Stimulated activated CD4-positive, alpha-beta T cell treated with anti-CD3 and anti-CD28 coated beads, Interleukin-1b, Interleukin-23, amount 100 ng/mL, for 4 hours (primary cell): ENCODE data around the gene CD44.

Experiments used
- DNase-seq, 2 donors: peaks; one replicate each; pipeline ENCODE4 v3.0.0-alpha.2; 2020; ENCODE audit warnings: low read depth in 2 of 2

CD44 gene

GRCh38 chr11:35158701-35159510 lies 19.9 kb downstream of the CD44 start:
- no peak for DNase-seq

- no peak for DNase-seq
Observed at GRCh38 chr11:35160246-35160824, 21.4 kb downstream of the CD44 start.

DNA sequence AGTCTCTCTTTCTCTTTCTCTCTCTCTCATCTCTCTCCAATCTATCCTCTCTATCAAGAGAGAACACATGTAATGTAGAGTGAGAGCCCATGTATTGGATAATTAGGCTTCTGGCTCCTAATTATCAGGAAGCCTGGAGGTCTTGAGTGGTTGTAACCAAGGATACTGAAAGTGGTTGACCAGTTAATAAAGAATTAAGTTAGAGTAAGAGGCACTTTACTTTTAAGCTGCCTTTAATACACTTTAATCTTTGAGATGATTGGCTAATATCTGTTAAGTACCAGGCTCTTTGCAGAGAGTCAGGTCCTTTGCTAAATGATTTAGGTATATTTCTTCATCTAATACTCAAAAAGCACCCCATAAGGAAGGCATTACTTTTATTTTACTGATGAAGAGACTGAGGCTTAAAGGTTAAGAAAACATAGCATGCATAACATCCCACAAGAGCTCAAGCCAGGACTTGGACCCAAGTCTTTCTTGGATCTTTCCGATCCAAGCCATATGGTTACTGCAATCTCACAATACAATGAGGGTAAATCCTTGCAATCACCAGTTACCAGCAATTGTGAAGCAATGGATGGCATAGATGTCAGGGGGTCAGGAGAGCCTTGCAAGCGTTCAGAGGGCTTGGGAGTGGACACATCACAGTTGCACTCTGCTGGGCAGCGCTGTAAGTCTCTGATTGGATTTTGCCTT lies 22.1 kb downstream of the CD44 start:
- no peak for DNase-seq

GRCh38 chr11:35162745-35163144 lies 23.8 kb downstream of the CD44 start:
- DNase-seq = no peak

DNA sequence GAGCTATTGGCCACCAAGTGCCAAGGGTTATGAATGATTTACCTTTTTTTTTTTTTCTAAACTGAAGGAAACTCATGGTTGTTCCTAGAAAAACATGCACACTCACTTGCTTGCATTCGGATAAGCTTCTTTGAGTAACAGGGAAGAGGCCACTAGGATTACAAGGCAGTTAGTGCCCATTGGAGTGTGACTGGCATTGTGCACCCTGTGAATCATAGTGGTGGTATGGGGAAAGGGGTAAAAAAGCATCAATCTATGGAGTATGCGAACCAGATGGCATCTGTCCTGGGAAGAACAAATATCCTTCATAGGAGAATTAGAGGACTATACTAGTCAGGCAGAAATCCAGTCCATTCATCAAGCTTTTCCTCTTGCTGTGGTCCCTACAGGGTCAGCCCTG lies 24.2 kb downstream of the CD44 start:
- DNase-seq = no peak

GRCh38 chr11:35163702-35164496 lies 24.9 kb downstream of the CD44 start:
- DNase-seq = no peak

DNA sequence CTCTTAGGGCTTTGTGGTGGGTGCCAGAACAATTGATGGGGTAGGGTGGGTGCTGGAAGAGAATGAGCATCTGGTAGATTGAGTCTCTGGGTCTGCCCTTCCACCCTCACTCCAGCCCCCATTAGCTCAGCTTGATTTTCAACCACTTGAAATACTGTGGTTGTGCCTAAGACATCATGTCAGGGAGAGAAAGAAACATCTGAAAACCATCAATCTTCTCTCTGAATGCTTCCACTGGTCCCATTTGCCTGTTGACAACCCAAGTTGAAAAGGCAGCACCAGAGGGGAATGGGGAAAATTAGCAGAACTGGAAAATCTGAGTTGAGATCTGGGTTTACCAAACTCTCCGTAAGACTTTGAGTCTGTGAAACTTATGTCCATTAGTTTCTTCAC lies 26.1 kb downstream of the CD44 start:
- no peak for DNase-seq

DNA sequence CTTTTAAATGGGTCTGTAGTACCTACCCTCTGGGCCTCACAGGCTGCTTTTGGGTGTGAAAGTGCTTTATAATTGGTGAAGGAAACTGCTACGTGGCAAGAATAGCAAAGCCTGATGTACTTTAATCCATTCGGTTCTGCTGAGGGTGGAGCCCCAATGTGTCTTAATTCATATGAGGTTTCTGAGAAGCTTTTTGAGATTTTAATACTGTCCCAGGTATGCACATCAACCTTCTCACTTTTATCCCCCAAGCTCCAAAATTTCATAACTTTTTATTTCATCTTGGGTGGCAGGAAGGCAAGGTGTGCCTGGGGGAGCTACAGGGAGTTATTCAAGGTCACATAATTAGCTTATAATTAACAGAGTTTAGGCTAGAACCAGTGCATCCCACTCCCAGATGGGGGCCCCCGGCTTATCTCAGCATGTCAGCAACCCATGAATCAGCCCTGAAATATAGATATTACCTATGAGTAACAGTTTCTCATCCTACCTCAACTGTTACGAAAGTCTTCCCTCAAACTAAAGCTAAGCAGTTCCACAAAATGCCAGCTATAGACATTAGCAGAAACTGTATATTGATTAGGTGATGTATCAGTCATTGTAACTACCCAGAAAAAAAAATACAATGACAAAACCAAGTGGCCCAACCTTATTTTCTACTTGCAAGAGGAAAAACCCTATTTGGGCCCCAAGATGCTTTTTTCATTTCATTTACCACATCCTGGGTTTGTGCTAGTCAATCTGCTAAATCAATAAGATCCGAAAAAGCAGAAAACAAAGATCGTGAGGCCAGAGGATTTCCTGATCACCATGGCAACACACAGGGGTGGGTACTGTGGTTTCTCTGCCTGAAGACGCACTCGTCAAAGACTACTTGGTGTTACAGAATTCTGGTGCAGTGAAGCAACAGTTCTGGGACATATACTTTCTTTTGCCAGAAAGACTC lies 26.7 kb downstream of the CD44 start:
- DNase-seq = peak; percentile 45 to 61

DNA sequence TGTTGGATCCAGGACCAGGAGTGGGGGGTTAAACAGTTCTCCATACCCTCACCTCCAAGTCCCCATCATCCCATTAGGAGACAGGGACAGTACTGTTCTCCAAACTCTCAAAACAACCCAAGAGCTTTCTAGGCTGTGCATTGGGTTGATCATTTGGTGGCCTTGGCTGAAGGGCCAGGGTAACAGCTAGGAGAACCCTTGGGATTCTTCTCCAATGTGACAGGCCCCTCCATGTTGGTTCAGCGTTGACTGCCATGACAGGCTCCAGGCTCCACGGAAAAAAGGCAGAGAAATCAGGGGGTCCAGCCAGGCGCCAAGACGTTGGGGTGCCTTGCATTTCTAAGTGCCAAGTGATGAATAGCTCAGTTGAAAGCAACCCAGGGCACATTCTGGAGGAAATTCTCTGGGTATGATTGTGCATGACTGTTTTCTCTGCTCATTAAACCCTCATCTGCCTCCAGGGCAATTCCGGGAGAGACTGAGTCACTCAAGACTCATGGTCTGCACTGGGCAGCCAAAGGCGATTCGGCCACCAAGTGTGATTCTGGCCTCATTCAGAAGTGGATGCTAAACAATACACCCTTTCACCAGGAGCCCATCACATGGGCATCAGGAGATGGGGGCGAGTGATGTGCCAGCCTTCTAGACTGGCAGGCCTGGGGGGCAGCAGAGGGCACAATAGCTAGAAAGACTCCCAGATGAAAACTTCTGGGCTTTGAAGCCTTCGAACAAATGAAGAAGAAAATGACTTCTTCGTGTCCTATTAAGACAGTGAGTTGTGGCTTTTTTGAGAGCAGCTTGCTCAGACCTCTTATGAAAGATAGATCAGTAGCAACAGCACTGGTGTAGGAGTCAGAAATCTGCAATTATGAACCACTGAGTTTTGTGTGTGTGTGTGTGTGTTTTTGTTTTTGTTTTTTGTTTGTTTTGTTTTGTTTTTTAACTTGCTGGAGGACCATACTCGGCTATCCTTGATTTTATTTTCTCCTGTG lies 27.7 kb downstream of the CD44 start:
- no peak for DNase-seq

DNA sequence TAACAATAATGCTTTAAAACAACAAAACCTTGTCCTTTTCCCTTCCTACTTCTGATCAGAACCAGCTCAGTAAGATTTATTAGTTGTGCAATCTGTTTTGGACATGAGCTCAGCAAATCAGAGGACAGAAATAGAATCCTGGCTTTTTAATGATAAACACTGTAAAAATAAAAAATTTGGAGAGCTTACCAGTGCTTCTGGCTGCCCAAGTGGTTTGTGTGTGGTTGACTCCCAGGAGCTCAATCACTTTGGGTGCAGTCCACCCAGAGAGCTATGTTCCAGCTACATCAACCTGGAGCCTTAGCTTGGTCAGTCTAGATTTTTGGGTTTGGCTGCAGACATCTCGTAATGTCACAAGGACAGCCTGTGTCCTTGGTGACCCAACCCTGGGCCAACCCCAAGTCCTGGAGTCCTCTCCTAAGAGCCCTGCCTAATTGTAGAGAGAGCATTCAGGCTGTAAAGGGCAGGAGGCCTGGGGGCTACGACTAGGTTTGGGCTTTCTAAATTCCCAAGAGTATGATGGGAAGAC lies 28.5 kb downstream of the CD44 start:
- DNase-seq = no peak

DNA sequence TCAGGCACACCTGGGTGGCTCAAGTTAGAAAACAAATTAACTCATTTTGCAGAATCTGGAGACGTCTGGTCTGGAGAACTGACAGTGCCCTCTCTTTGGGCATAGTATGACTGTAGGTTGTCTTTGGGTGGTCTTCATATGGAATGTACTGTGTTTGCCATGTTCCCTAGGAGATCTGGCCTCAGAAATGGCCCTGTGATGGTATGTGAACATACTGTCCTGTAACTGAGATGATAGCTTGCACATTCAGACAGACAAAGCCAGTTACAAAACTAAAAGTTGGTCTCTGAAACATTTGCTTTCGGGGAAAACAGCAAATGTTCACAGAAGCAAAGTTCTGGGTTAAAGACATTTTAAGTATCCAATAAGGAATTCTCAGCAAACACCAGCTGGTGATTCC lies 29.7 kb downstream of the CD44 start:
- DNase-seq = no peak

DNA sequence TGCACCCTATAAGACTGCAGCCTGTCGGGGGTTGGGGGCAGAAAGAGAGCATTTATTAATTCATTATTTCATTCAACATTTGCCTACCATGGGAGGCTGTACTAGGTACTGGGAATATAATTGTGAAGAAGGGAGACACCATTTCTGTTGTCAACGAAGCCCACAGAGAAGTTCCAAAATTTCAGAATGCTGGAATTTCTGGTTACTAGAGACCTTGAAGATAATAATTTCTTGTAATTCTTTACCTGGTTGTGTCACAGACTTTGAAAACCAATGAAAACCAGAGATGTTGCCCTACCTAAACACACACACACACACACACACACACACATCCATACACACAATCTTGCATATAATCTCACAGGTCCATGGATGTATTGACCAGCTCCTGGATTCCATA lies 30.1 kb downstream of the CD44 start:
- DNase-seq = no peak

DNA sequence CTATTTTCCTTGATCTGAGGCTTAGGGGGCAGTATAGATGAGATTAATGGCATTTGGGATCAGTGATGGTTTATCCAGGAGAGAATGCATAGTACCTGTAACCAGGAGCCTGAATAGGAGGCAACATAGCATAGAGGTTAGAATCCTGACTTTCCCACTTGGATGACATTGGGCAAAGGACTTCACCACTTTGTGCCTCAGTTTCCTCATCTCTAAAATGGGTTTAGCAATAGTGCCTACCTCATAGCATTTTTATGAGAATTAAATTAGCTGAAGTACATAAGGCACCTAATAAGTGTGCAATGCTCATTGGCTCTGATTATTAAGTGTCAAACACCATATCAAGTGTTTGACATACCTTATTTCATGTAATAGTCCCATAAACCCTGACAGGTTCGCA lies 30.8 kb downstream of the CD44 start:
- DNase-seq = no peak

- no peak for DNase-seq
Observed at GRCh38 chr11:35170503-35170902, 31.5 kb downstream of the CD44 start.

- DNase-seq = no peak
Observed at GRCh38 chr11:35171226-35171625, 32.3 kb downstream of the CD44 start.

DNA sequence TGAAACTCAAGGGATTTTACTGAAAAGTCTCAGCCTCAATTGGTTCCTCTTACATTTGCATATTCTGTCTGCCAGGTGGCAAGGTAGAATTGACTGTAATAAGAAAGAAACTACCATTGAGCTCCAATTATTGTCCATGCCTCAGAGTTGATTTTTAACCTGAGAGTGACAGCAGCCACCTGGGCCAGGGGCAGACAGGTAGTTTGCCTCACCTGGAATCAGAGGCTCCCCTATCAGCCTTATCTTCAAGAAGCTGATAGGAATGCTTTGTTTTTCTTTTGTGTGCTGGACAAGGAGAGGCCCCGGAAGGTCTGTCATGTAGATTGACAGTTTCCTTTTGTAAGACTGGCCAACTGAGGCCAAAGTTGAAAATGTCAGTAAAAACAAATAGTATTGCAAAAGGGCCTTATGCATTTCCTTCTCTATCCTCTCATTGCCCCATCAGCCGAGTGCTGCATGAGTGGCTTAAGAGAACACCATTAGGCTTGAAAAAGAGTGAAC lies 34.1 kb downstream of the CD44 start:
- DNase-seq = no peak

- no peak for DNase-seq
Observed at GRCh38 chr11:35173616-35174566, 34.9 kb downstream of the CD44 start.

GRCh38 chr11:35174666-35175065 lies 35.7 kb downstream of the CD44 start:
- no peak for DNase-seq
